Measurements from ENCODE around the gene TRA2B. TPM values are rescaled to one million over a fixed set of nuclear protein-coding genes. Genes with fewer than 3 reads are reported as not detected.

The TRA2B gene
- total RNA-seq, 1 experiment from 2014 or later, result 204 TPM

GRCh38 chr3:185950728-185951127 lies 12.9 kb upstream of the TRA2B start:
- Histone ChIP-seq H3K27me3 (replicated peaks; ENCODE audit: control insufficient read depth, insufficient read depth, low read length) (no peaks in the 10 kb centered on the region), H3K36me3 (ENCODE audit: control insufficient read depth, insufficient read depth, low read length) (no peaks in the 10 kb centered on the region), H3K4me3 (ENCODE audit: low read depth, low read length) (no peak overlapping the region), H3K9me3 (no peaks in the 10 kb centered on the region), H3K4me1 (peaks cover 9% of the 10 kb centered on the region; the same call in 1 of the 2 replicates)
- ChIA-PET POLR2A (no interaction called here), CTCF (no interaction called here)
- Mint-ChIP-seq H3K4me1 (ENCODE audit: low read depth, unreplicated experiment) (peaks cover 6% of the 10 kb centered on the region), H3K27ac (ENCODE audit: unreplicated experiment) (no peak overlapping the region), H3K36me3 (ENCODE audit: insufficient read depth, unreplicated experiment) (no peaks in the 10 kb centered on the region), H3K4me3 (ENCODE audit: unreplicated experiment) (no peak overlapping the region), H3K27me3 (ENCODE audit: insufficient read depth, unreplicated experiment) (no peaks in the 10 kb centered on the region), H3K9me3 (ENCODE audit: unreplicated experiment) (no peaks in the 10 kb centered on the region)
- no TSS peak for BruUV-seq (replicated peaks)
- intact Hi-C loops (cut with micrococcal nuclease; ENCODE audit: unreplicated experiment), result no loop called here
- DNase-seq, result no peak
- TF ChIP-seq, protein P1, sequence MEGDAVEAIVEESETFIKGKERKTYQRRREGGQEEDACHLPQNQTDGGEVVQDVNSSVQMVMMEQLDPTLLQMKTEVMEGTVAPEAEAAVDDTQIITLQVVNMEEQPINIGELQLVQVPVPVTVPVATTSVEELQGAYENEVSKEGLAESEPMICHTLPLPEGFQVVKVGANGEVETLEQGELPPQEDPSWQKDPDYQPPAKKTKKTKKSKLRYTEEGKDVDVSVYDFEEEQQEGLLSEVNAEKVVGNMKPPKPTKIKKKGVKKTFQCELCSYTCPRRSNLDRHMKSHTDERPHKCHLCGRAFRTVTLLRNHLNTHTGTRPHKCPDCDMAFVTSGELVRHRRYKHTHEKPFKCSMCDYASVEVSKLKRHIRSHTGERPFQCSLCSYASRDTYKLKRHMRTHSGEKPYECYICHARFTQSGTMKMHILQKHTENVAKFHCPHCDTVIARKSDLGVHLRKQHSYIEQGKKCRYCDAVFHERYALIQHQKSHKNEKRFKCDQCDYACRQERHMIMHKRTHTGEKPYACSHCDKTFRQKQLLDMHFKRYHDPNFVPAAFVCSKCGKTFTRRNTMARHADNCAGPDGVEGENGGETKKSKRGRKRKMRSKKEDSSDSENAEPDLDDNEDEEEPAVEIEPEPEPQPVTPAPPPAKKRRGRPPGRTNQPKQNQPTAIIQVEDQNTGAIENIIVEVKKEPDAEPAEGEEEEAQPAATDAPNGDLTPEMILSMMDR (IDR thresholded peaks at IDR 0.05; ENCODE audit: insufficient read depth in 1 of 2, low read depth in 1 of 2, low read length in 1 of 2, severe bottlenecking in 1 of 2, unreplicated experiment in 1 of 2), result no peak

DNA sequence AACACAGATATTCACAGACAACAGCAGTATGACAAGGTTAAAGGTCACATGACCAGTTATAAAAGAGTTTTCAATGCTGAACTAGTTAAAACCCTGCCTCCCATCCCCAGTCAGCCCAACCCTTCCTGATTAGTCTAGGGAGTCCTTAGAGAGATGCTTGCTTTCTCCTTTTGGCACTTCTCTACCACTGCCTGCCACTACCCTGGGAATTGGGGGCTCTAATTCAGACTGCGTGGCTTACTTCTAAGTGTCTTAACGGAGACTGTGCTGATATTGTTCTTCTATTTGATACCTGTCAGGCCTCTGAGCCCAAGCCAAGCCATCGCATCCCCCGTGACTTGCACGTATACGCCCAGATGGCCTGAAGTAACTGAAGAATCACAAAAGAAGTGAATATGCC lies 11.7 kb upstream of the TRA2B start:
- BruUV-seq (replicated peaks), result no TSS peak
- H3K27me3 ChIP-seq (replicated peaks; ENCODE audit: control insufficient read depth, insufficient read depth, low read length), result no peaks in the 10 kb centered on the region
- H3K4me3 ChIP-seq (ENCODE audit: low read depth, low read length), result no peak overlapping the region
- Mint-ChIP-seq H3K27me3 (ENCODE audit: insufficient read depth, unreplicated experiment) (no peaks in the 10 kb centered on the region), H3K36me3 (ENCODE audit: insufficient read depth, unreplicated experiment) (no peaks in the 10 kb centered on the region), H3K27ac (ENCODE audit: unreplicated experiment) (no peak overlapping the region), H3K4me1 (ENCODE audit: low read depth, unreplicated experiment) (peaks cover 6% of the 10 kb centered on the region), H3K9me3 (ENCODE audit: unreplicated experiment) (no peaks in the 10 kb centered on the region), H3K4me3 (ENCODE audit: unreplicated experiment) (no peak overlapping the region)
- CTCF ChIA-PET, result no interaction called here
- H3K4me1 ChIP-seq, result peaks cover 9% of the 10 kb centered on the region; the same call in 1 of the 2 replicates
- no peaks in the 10 kb centered on the region for H3K36me3 ChIP-seq (ENCODE audit: control insufficient read depth, insufficient read depth, low read length)
- intact Hi-C loops (cut with micrococcal nuclease; ENCODE audit: unreplicated experiment), result no loop called here
- POLR2A ChIA-PET, result no interaction called here
- DNase-seq, result no peak
- H3K9me3 ChIP-seq, result no peaks in the 10 kb centered on the region
- TF ChIP-seq, protein P1 (IDR thresholded peaks at IDR 0.05; ENCODE audit: insufficient read depth in 1 of 2, low read depth in 1 of 2, low read length in 1 of 2, severe bottlenecking in 1 of 2, unreplicated experiment in 1 of 2), result no peak

DNA sequence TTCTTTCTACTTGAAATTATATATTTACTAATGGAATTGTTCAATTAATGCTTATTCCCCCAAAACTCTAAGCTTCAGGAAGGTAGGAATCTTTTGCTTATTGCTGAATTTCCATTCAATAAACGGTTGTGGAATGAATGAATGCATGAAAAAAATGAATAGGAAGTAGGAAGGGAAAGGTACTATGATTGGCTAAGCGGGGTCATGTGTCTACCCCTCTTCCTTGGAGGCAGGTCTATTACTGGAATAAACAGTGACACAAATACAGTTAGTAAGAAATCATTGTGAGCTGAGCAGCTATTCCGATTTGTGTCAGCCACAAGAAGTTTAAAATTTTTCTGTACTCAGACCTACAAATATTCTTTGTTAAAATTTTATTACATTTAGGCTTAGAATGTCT lies 10.5 kb upstream of the TRA2B start:
- peaks cover 5% of the 10 kb centered on the region; the same call in 1 of the 2 replicates for H3K4me1 ChIP-seq
- H3K27me3 Mint-ChIP-seq (ENCODE audit: insufficient read depth, unreplicated experiment), result no peaks in the 10 kb centered on the region
- H3K36me3 Mint-ChIP-seq (ENCODE audit: insufficient read depth, unreplicated experiment), result no peaks in the 10 kb centered on the region
- DNase-seq, result no peak
- H3K27ac Mint-ChIP-seq (ENCODE audit: unreplicated experiment), result no peak overlapping the region
- no peaks in the 10 kb centered on the region for H3K36me3 ChIP-seq (ENCODE audit: control insufficient read depth, insufficient read depth, low read length)
- H3K27me3 ChIP-seq (replicated peaks; ENCODE audit: control insufficient read depth, insufficient read depth, low read length), result no peaks in the 10 kb centered on the region
- intact Hi-C loops (cut with micrococcal nuclease; ENCODE audit: unreplicated experiment), result no loop called here
- BruUV-seq (replicated peaks), result no TSS peak
- no peak overlapping the region for H3K4me3 Mint-ChIP-seq (ENCODE audit: unreplicated experiment)
- CTCF ChIA-PET, result no interaction called here
- H3K4me3 ChIP-seq (ENCODE audit: low read depth, low read length), result no peak overlapping the region
- POLR2A ChIA-PET, result no interaction called here
- H3K9me3 ChIP-seq, result no peaks in the 10 kb centered on the region
- no peaks in the 10 kb centered on the region for H3K9me3 Mint-ChIP-seq (ENCODE audit: unreplicated experiment)
- TF ChIP-seq, protein P1 (IDR thresholded peaks at IDR 0.05; ENCODE audit: insufficient read depth in 1 of 2, low read depth in 1 of 2, low read length in 1 of 2, severe bottlenecking in 1 of 2, unreplicated experiment in 1 of 2), result no peak
- peaks cover 10% of the 10 kb centered on the region for H3K4me1 Mint-ChIP-seq (ENCODE audit: low read depth, unreplicated experiment)

Measured in Caco-2 (cell line).